Neural cell (in vitro differentiated cells): ENCODE results near the gene MBD5. TPM values are rescaled to one million over a fixed set of nuclear protein-coding genes. Genes with fewer than 3 reads are reported as not detected.

Experiments used
- H2AFZ ChIP-seq: fragments of 200-600, 300-800 bp; sonication (generic), shearing (Covaris generic); 2 replicates; pipeline ENCODE4 v1.6.0; 2014; ENCODE audit warnings: low read depth, mild to moderate bottlenecking, antibody characterized with exemption, low read length, moderate library complexity
- H3F3A ChIP-seq: fragments of 200-600 bp; shearing (Covaris generic); 2 replicates; pipeline ENCODE4 v1.6.1; 2016; ENCODE audit warnings: mild to moderate bottlenecking, moderate library complexity, mixed read lengths, antibody characterized with exemption, low read length; ENCODE audit not compliant: insufficient read depth, poor library complexity, severe bottlenecking
- H3K27ac ChIP-seq: fragments of 200-600, 300-800 bp; sonication (generic), shearing (Covaris generic); 2 replicates; pipeline ENCODE4 v1.5.1; 2014; ENCODE audit warnings: mild to moderate bottlenecking, low read length, moderate library complexity
- H3K27me3 ChIP-seq: fragments of 300-800, 200-600 bp; sonication (generic), shearing (Covaris generic); 2 replicates; pipeline ENCODE4 v1.6.0; 2014; ENCODE audit warnings: mild to moderate bottlenecking, low read depth, low read length, moderate library complexity; ENCODE audit not compliant: insufficient read depth
- H3K36me3 ChIP-seq: fragments of 300-800, 200-600 bp; sonication (generic), shearing (Covaris generic); 2 replicates; pipeline ENCODE4 v1.5.1; 2014; ENCODE audit warnings: mild to moderate bottlenecking, antibody characterized with exemption, low read length, moderate library complexity; ENCODE audit not compliant: insufficient read depth
- H3K4me2 ChIP-seq: fragments of 300-800, 200-600 bp; sonication (generic), shearing (Covaris generic); 2 replicates; pipeline ENCODE4 v1.6.0; 2014; ENCODE audit warnings: mild to moderate bottlenecking, low read length
- H3K4me3 ChIP-seq: fragments of 300-800, 200-600 bp; sonication (generic), shearing (Covaris generic); 2 replicates; pipeline ENCODE4 v1.5.1; 2014; ENCODE audit warnings: mild to moderate bottlenecking, low read length, moderate library complexity
- H3K79me2 ChIP-seq: fragments of 200-600 bp; shearing (Covaris generic); replicated peaks from 2 replicates; pipeline ENCODE4 v1.6.0; 2014; ENCODE audit warnings: mild to moderate bottlenecking, low read length, moderate library complexity; ENCODE audit not compliant: insufficient read depth
- H3K9ac ChIP-seq: fragments of 300-800, 200-600 bp; sonication (generic), shearing (Covaris generic); 2 replicates; pipeline ENCODE4 v1.6.1; 2016; ENCODE audit warnings: mild to moderate bottlenecking, low read length, mixed read lengths
- H3K9me2 ChIP-seq: fragments of 200-600 bp; shearing (Covaris generic); 2 replicates; pipeline ENCODE4 v1.6.1; 2016; ENCODE audit warnings: mild to moderate bottlenecking, low read length, mixed read lengths; ENCODE audit not compliant: insufficient read depth
- H3K9me3 ChIP-seq: fragments of 200-600, 300-800 bp; sonication (generic), shearing (Covaris generic); 2 replicates; pipeline ENCODE4 v1.6.1; 2016; ENCODE audit warnings: mild to moderate bottlenecking, mixed run types, low read length, moderate library complexity, mixed read lengths
- H4K20me1 ChIP-seq: fragments of 200-600 bp; shearing (Covaris generic); 2 replicates; pipeline ENCODE4 v1.6.1; 2016; ENCODE audit warnings: mild to moderate bottlenecking, mixed run types; ENCODE audit not compliant: insufficient read depth
- MXI1 ChIP-seq: fragments of 450-650 bp; conservative IDR thresholded peaks from 2 replicates; pipeline ENCODE4 v1.6.1; 2014; ENCODE audit warnings: antibody characterized with exemption, mild to moderate bottlenecking; ENCODE audit not compliant: poor library complexity, severe bottlenecking
- POLR2AphosphoS5 ChIP-seq: IDR thresholded peaks from 2 replicates; pipeline ENCODE4 v1.6.1; 2012
- polyA plus RNA-seq: library from polyadenylated mRNA; depleted of rRNA; stranded (reverse); fragments of >200 nt; gene quantifications from 2 replicates; pipeline ENCODE4 v1.2.3, GENCODE V29; 2014
- small RNA-seq, 3 experiments: library from RNA; depleted of rRNA; stranded (forward); fragments of <200 nt; gene quantifications; one replicate each; pipeline ENCODE3, GENCODE V24; 2012

MBD5 gene
- polyA plus RNA-seq, 1 donor from 2014 or later: 9.7 TPM

DNA sequence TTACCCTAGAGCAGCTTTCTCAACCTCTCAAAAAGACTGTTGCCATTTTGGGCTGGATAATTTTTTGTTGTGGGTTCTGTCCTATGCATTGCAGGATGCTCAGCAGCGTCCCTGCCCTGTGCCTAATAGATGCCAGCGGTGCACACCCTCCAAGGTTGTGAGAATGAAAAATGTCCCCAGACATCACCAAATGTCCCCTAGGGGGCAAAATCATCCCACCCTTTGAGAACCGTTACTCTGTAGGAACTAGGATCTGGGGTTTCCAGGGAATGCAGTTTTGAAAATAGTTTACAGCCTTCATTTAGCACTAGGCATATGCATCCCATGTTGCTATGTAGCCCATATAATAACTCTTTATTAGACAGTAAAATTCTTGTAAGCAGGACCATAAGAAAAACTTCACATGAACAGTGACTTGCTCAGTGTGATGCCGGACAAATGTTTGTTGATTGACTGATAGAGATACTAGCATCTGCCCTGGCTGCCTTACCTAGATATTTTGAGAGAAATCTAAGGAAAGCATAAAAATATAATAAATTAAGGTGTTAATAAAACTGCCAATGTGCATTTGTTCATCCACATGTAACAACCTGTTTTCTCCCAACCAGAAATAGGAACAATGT is 544.5 kb downstream of the MBD5 start:
- H3K9me3 ChIP-seq: no peaks in the 10 kb centered on the region
- no peaks in the 10 kb centered on the region for H3K9me2 ChIP-seq
- no peak overlapping the region for H3K4me3 ChIP-seq
- TF ChIP-seq POLR2AphosphoS5 (no peak), MXI1 (no peak)
- no peaks in the 10 kb centered on the region for H3K36me3 ChIP-seq
- no peaks in the 10 kb centered on the region for H3K27me3 ChIP-seq
- no peak overlapping the region for H2AFZ ChIP-seq
- no peak overlapping the region for H3K27ac ChIP-seq
- H3K4me2 ChIP-seq: no peak overlapping the region
- no peaks in the 10 kb centered on the region for H3K79me2 ChIP-seq
- H3K9ac ChIP-seq: no peak overlapping the region
- no peaks in the 10 kb centered on the region for H3F3A ChIP-seq
- H4K20me1 ChIP-seq: no peaks in the 10 kb centered on the region

Small RNA genes lying within 50 kb of the gene (small RNA-seq; reads per million reads assigned to genes)
- 0 to 1.5 (median 0) reads per million in 3 experiments for gene RF00554

Other genes starting within 250 kb of the MBD5 start
- gene ACVR2A, start 176.1 kb upstream of the MBD5 start, polyA plus RNA-seq: 139 TPM in 2 replicates
- 215 and 261 TPM in 2 replicates for gene ORC4, start 354 bp upstream of the MBD5 start, polyA plus RNA-seq